ENCODE data around the gene ABHD12B. TPM values are rescaled to one million over a fixed set of nuclear protein-coding genes. Genes with fewer than 3 reads are reported as not detected.

The ABHD12B gene
- total and polyA plus RNA-seq, 2 donors (not counting 3 experiments of a cell fraction or from before 2014, with no cell fraction given) = not detected

- DNase-seq (ENCODE audit: low read depth, low spot score) = no peak
- Histone ChIP-seq H3K4me1 (ENCODE audit: control insufficient read depth, extremely low read depth, insufficient read depth, low read length) (no peaks in the 10 kb centered on the region), H3K27me3 (ENCODE audit: control insufficient read depth in 2 of 2, insufficient read depth in 2 of 2, low read length in 2 of 2) (peaks cover 13 to 15% of the 10 kb centered on the region in 2 experiments), H3K9me1 (replicated peaks; ENCODE audit: control insufficient read depth, extremely low read depth, insufficient read depth, low read length) (no peaks in the 10 kb centered on the region), H3K4me3 (replicated peaks in 1 of 3; ENCODE audit: insufficient read depth in 1 of 3, low read depth in 1 of 3, low read length in 3 of 3) (no peak overlapping the region), H3K9me3 (replicated peaks; ENCODE audit: control insufficient read depth, insufficient read depth, low read length) (no peaks in the 10 kb centered on the region), H3K79me2 (ENCODE audit: control insufficient read depth, insufficient read depth, low read length) (no peaks in the 10 kb centered on the region), H4K20me1 (replicated peaks; ENCODE audit: control insufficient read depth, extremely low read depth, insufficient read depth, low read length) (no peaks in the 10 kb centered on the region), H3K4me2 (ENCODE audit: insufficient read depth, low read length) (no peak overlapping the region), H3K9ac (replicated peaks; ENCODE audit: extremely low read depth, insufficient read depth, low read length) (no peak overlapping the region), H3K27ac (ENCODE audit: insufficient read depth, low read depth, low read length) (no peak overlapping the region), H3K36me3 (ENCODE audit: control insufficient read depth in 2 of 2, extremely low read depth in 1 of 2, insufficient read depth in 2 of 2, low read length in 2 of 2) (no peaks in the 10 kb centered on the region), H2AFZ (ENCODE audit: low read depth, low read length) (no peak overlapping the region)
- CTCF ChIA-PET = no interaction called here
- dilution Hi-C loops (cut with MboI; ENCODE audit: extremely low pct_ligation_motif_present, low sequenced_read_pairs) (no loop called here), intact Hi-C loops (cut with micrococcal nuclease) (no loop called here)
- no TSS peak for BruUV-seq (replicated peaks)
- POLR2A ChIA-PET = no interaction called here
- no peak for FAIRE-seq
- no peak for TF ChIP-seq FOS (IDR thresholded peaks at IDR 0.05; ENCODE audit: borderline replicate concordance, insufficient read depth, low read length)
Measured at GRCh38 chr14:50844391-50844790, 27.5 kb upstream of the ABHD12B start.

GRCh38 chr14:50845166-50845565, 26.7 kb upstream of the ABHD12B start:
- Histone ChIP-seq H3K4me1 (ENCODE audit: control insufficient read depth, extremely low read depth, insufficient read depth, low read length) (no peaks in the 10 kb centered on the region), H3K79me2 (ENCODE audit: control insufficient read depth, insufficient read depth, low read length) (no peaks in the 10 kb centered on the region), H2AFZ (ENCODE audit: low read depth, low read length) (no peak overlapping the region), H3K9me3 (replicated peaks; ENCODE audit: control insufficient read depth, insufficient read depth, low read length) (no peaks in the 10 kb centered on the region), H3K4me2 (ENCODE audit: insufficient read depth, low read length) (no peak overlapping the region), H3K27me3 (ENCODE audit: control insufficient read depth in 2 of 2, insufficient read depth in 2 of 2, low read length in 2 of 2) (peaks cover 9 to 15% of the 10 kb centered on the region in 2 experiments), H3K9ac (replicated peaks; ENCODE audit: extremely low read depth, insufficient read depth, low read length) (no peak overlapping the region), H3K4me3 (replicated peaks in 1 of 3; ENCODE audit: insufficient read depth in 1 of 3, low read depth in 1 of 3, low read length in 3 of 3) (no peak overlapping the region), H3K27ac (ENCODE audit: insufficient read depth, low read depth, low read length) (no peak overlapping the region), H3K36me3 (ENCODE audit: control insufficient read depth in 2 of 2, extremely low read depth in 1 of 2, insufficient read depth in 2 of 2, low read length in 2 of 2) (no peaks in the 10 kb centered on the region), H3K9me1 (replicated peaks; ENCODE audit: control insufficient read depth, extremely low read depth, insufficient read depth, low read length) (no peaks in the 10 kb centered on the region), H4K20me1 (replicated peaks; ENCODE audit: control insufficient read depth, extremely low read depth, insufficient read depth, low read length) (no peaks in the 10 kb centered on the region)
- BruUV-seq (replicated peaks) = no TSS peak
- dilution Hi-C loops (cut with MboI; ENCODE audit: extremely low pct_ligation_motif_present, low sequenced_read_pairs) (no loop called here), intact Hi-C loops (cut with micrococcal nuclease) (no loop called here)
- TF ChIP-seq EZH2 (IDR thresholded peaks at IDR 0.05; ENCODE audit: borderline replicate concordance, low read depth, low read length, severe bottlenecking) = no peak
- POLR2A ChIA-PET = no interaction called here
- DNase-seq (ENCODE audit: low read depth, low spot score) (no peak), FAIRE-seq (no peak)
- CTCF ChIA-PET = interaction anchor here (3.7 kb wide), 1 partner anchor 14 kb away, joined by 30 read pairs; no protein-coding TSS in a partner anchor
